ENCODE measurements around the gene ZNF273.
"Not testable (repeated sequence)": the region's sequence is repeated elsewhere in the genome, so short reads cannot be mapped to it uniquely, and the experiment has no call there.

Gene ZNF273

DNA sequence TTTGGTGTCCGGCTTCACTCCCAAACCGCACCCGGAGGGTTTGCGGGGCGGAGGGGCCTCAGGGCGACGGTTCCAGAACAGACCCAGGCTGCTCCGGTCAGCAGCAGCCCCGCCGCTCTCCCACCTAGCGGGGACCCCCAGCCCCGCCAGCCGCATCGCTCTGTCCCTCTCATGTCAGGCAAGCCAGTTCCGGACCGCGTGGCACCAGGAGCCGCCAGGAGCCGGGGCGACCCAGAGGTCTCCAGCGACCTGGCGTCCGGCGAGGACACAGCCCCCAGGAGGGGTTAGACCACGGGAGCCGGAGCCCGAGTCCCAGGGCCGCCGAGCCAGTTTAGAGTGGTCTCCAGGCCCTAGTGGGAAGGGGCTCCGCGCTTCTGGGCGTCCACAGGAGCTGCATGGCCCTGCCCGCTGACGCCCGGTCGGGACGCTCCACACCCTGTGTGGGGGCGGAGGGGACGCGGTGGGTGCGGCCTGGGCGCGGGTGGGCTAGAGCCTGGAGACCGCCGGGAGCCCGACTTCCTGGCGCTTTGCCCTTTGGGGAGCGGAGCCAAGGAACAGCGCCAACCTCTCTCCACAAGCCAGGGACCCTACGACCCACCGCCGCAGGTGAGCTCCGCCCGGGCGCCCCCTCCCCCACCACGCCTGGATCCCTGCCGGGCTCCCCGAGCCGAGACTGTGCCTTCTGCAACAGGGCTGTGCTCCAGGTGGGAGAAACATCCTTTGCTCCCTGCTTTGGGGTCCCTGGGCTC lies 44.4 kb downstream of the ZNF273 start:
- no peak for DNase-seq

DNA sequence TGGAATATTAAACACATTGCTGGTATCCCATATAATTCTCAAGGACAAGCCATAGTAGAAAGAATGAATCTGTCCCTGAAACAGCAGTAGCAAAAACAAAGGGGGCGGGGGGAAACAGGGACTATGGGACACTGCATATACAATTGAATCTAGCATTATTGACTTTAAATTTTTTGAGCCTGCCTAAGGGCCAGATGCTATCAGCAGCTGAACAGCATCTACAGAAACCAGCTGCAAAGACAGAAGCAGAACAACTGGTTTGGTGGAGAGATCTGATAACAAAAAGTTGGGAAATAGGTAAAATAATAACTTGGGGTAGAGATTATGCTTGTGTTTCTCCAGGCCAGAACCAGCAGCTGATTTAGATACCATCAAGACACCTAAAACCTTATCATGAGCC lies 45.7 kb downstream of the ZNF273 start:
- DNase-seq, result not testable (repeated sequence)

- DNase-seq, result not testable (repeated sequence)
Measured at GRCh38 chr7:64950673-64951072, 47.6 kb downstream of the ZNF273 start.

- DNase-seq, result no peak
Measured at GRCh38 chr7:64951250-64951848, 48.3 kb downstream of the ZNF273 start.

GRCh38 chr7:64959072-64959747 lies 56.1 kb downstream of the ZNF273 start:
- DNase-seq, result no peak

- no peak for DNase-seq
Measured at GRCh38 chr7:64965594-64965993, 62.5 kb downstream of the ZNF273 start.

- no peak for DNase-seq
Measured at GRCh38 chr7:64978497-64979203, 75.6 kb downstream of the ZNF273 start.

All from NCI-H1417 treated with DMSO at 0.1 percent for 48 hours (cell line).